Upper lobe of left lung (tissue), 6 donors: Measurements from ENCODE around the gene NPDC1. TPM values are rescaled to one million over a fixed set of nuclear protein-coding genes. Genes with fewer than 3 reads are reported as not detected.

Experiments
- ATAC-seq, 2 donors: fragments of 200-7000 bp; cut with Tn5 transposase; one replicate each; pipeline ENCODE4 v1.9.1; 2022; ENCODE audit warnings: mild to moderate bottlenecking in 2 of 2, moderate library complexity in 2 of 2; ENCODE audit not compliant: low FRiP score in 2 of 2
- DNase-seq, 2 donors: peaks; one replicate each; pipeline ENCODE4 v3.0.0-alpha.2; 2019 to 2020
- H3K27ac ChIP-seq, 4 donors: fragments of 200-600 bp; sonication (generic); one replicate each; pipeline ENCODE4 v1.5.1; 2016 to 2019
- H3K27me3 ChIP-seq, 4 donors: fragments of 200-600 bp; sonication (generic); one replicate each; pipeline ENCODE4 v1.5.1; 2017 to 2019
- H3K36me3 ChIP-seq, 4 donors: fragments of 200-600 bp; sonication (generic); one replicate each; pipeline ENCODE4 v1.5.1; 2016 to 2019
- H3K4me1 ChIP-seq, 4 donors: fragments of 200-600 bp; sonication (generic); one replicate each; pipeline ENCODE4 v1.5.1; 2018 to 2019
- H3K4me3 ChIP-seq, 4 donors: fragments of 200-600 bp; sonication (generic); one replicate each; pipeline ENCODE4 v1.5.1; 2017 to 2019; ENCODE audit warnings: mild to moderate bottlenecking in 2 of 4, moderate library complexity in 1 of 4
- H3K9me3 ChIP-seq, 4 donors: fragments of 200-600 bp; sonication (generic); one replicate each; pipeline ENCODE4 v1.5.1; 2018 to 2019
- EP300 ChIP-seq, 4 donors: sonication (generic); formaldehyde crosslinking; IDR thresholded peaks; one replicate each; pipeline ENCODE4 v1.5.1; 2017; ENCODE audit warnings: antibody characterized with exemption in 4 of 4, control low read depth in 2 of 4
- POLR2A ChIP-seq, 4 donors: fragments of 450-650 bp; IDR thresholded peaks; one replicate each; pipeline ENCODE4 v1.5.1; 2016 to 2017; ENCODE audit warnings: antibody characterized with exemption in 4 of 4, mild to moderate bottlenecking in 2 of 4
- POLR2AphosphoS5 ChIP-seq, 2 donors: sonication (generic); formaldehyde crosslinking; IDR thresholded peaks; one replicate each; pipeline ENCODE4 v1.5.1; 2017; ENCODE audit warnings: antibody characterized with exemption in 2 of 2
- WGBS, 2 donors: methylation state at CpG; one replicate each; pipeline ENCODE4 v1.1.5; 2017 to 2018; 5-methylcytosine and 5-hydroxymethylcytosine counted together
- total RNA-seq, 6 donors: library from RNA; depleted of rRNA in 4 of 6; stranded (reverse); fragments of >200 nt in 4 of 6; gene quantifications; one replicate each; pipeline versions ENCODE4 v1.1.0 to v1.2.1, GENCODE V29; 2016 to 2021
- TF ChIP-seq, protein P1 (sequence below), 6 experiments: fragments of 450-650 bp in 4 of 6; fragments of 200-600 bp in 2 of 6; sonication (generic) in 2 of 6; IDR thresholded peaks; one replicate each; pipeline ENCODE4 v1.5.1; 2016 to 2019; ENCODE audit warnings: antibody characterized with exemption in 6 of 6
- donor health status: DM: no; HTN: no; CAD: no; lungs with moderate emphysema.
- donor health status: DM: no; HTN: yes; CAD: no; lungs with severe emphysema.

The NPDC1 gene
- total RNA-seq, 6 donors from 2014 or later: 26.7 to 199 (median 73.2) TPM

DNA sequence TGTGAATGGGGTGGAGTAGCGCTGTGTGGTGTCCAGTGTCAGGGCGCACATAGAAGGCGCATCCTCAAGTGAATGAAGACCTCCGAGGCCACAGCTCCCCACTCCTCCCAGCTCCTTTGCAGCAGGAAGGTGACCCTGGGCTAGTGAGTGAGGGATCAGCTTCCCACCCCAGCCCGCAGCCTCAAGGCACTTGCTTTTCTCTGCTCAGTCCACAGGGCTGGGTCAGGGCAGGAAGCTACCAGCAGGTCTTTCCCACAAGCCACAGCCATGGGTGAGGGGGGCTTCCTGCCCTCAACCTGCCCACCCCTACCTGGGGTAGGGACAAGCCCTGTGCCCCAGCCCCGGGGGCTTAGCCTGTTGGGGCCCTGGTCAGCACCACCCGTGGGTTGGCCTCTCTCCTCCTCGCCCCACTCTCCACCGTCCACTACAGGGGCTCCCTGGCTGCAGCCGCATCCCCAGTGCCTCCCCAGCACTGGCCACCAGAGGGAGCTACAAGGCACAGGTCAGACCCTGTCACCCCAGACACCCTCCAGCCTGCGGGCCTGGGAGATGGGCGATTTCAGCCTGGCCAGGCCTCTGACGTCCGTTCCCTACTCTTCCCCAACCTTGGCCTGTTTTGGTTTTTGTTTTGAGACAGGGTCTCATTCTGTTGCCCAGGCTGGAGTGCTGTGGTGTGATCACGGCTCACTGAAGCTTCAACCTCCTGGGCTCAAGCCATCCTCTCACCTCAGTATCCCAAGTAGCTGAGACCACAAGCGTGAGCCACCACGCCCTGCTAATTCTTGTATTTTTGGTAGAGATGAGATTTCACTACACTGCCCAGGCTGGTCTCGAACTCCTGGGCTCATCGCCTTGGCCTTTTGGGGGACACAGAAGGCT lies 16.7 kb downstream of the NPDC1 start:
- peaks cover 31 to 65% (median 46%) of the 10 kb centered on the region in 4 donors for H3K4me1 ChIP-seq
- 18 to 25% methylated on average over 14 to 19 of the region's 19 CpGs for WGBS, 2 donors
- no peaks in the 10 kb centered on the region for H3K36me3 ChIP-seq
- no peaks in the 10 kb centered on the region for H3K9me3 ChIP-seq
- TF ChIP-seq, protein P1, sequence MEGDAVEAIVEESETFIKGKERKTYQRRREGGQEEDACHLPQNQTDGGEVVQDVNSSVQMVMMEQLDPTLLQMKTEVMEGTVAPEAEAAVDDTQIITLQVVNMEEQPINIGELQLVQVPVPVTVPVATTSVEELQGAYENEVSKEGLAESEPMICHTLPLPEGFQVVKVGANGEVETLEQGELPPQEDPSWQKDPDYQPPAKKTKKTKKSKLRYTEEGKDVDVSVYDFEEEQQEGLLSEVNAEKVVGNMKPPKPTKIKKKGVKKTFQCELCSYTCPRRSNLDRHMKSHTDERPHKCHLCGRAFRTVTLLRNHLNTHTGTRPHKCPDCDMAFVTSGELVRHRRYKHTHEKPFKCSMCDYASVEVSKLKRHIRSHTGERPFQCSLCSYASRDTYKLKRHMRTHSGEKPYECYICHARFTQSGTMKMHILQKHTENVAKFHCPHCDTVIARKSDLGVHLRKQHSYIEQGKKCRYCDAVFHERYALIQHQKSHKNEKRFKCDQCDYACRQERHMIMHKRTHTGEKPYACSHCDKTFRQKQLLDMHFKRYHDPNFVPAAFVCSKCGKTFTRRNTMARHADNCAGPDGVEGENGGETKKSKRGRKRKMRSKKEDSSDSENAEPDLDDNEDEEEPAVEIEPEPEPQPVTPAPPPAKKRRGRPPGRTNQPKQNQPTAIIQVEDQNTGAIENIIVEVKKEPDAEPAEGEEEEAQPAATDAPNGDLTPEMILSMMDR (IDR thresholded peaks at IDR 0.05): peak; percentile 90 to 95 (median 92)
- no peak for TF ChIP-seq POLR2A (IDR thresholded peaks at IDR 0.05)
- ATAC-seq (peak; percentile 85 to 88), DNase-seq (peak in 1 of 2 donors; percentile 82)
- H3K27me3 ChIP-seq: no peaks in the 10 kb centered on the region
- H3K27ac ChIP-seq: peak overlapping the region; percentile 71 to 79 (median 76)
- H3K4me3 ChIP-seq: peak overlapping the region in 3 of 4 donors; percentile 54 to 72 (median 68)

DNA sequence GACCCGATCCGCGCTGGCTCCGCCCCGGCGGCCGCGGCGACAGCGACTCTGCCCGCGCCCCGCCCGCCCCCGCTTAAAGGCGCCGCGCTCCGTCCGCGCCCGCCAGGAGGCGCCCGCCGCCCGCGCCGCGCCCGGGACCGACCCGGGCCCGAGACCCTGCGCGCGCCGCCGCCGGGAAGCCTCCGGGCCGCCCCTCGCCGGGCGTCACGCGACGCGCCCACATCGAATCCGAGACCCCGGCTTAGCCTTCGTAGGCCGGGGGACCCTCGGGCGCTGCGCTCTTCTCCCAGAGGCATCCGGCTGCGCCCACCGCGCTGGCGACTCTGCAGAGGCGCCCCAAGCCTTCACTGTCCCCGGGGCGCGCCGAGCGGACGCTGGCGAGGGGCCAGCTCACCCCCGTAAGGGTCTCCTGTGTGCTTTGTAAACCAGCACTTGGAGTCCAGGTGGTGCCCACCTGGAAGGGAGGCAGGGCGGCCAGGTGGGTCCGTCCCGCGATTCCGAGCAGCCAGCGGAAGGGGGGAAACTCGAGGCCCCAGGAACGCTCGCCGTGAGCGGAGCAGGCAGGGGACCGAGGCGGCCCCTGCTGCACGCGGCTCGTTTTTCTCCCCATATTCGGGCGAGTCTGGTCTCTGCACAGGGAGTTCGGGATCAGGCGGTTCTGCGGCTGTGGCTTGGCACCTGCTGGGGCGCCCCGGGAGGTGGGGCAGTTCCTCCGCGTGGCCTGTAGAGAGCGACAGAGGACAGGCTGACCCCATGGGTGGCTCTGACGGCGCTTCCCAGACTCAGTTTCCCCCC lies 17.5 kb downstream of the NPDC1 start:
- no peaks in the 10 kb centered on the region for H3K27me3 ChIP-seq
- TF ChIP-seq, protein P1 (IDR thresholded peaks at IDR 0.05): peak in 5 of 6 experiments; percentile 23 to 63 (median 50)
- TF ChIP-seq POLR2A (IDR thresholded peaks at IDR 0.05): no peak
- no peak for TF ChIP-seq EP300 (IDR thresholded peaks at IDR 0.05)
- no peak for TF ChIP-seq POLR2AphosphoS5 (IDR thresholded peaks at IDR 0.05)
- peaks cover 30 to 63% (median 46%) of the 10 kb centered on the region in 4 donors for H3K4me1 ChIP-seq
- WGBS, 2 donors: 0% methylated on average over 11 of the region's 98 CpGs; no CpG with 5 or more reads in 1 of the 2 donors
- no peaks in the 10 kb centered on the region for H3K9me3 ChIP-seq
- peak overlapping the region; percentile 54 to 72 (median 70) for H3K4me3 ChIP-seq
- peak overlapping the region in 3 of 4 donors; percentile 38 to 79 (median 78) for H3K27ac ChIP-seq
- ATAC-seq (peak; percentile 57 to 60), DNase-seq (peak; percentile 78 to 95)
- H3K36me3 ChIP-seq: no peaks in the 10 kb centered on the region

DNA sequence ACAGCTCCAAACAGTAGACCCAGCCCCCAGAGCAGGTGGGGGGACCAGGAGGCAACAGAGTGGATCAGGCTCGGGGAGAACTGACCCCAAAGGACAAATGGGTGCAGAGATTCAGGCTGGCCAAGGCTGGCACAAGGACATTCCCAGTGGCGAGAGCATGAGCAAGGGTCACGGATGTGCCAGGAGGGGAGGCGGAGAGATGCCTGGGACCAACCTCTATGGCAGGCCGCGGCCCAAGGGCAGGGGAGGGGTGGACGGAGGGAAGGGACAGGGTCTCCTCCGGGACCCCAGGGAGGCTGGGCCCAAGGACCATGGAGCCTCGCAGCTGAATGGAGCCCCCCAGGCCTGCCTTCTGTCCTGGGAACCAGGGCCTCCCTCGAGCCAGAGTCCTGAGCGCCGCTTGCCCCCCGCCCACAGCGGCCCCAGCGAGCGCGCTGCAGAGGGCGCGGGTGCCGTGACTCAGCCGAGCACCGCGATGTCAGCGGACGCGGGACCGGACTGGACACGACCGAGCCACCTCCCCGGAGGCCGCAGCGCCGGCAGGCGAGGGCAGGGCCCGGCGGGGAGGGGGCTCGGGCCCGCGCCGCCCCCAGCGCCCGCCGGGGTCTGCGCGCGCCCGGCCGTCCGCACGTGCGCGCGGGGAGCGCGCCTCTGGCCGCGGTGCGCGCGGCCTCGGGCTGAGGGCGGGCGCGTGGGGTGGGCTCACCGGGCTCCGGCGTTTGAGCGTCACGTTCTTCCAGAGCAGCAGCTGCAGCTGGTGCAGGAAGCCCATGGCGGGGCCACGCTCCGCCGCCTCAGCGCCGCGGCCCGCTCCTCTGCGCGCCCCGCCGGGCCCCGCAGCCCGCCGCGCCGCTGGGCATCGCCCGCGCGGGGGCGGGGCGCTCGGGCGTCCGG lies 18.4 kb downstream of the NPDC1 start, which contains the start of gene ABCA2:
ABCA2 (minus strand) TSS at position 869 of the 894 bp plus-strand sequence; CDS start at position 772, 97 bp downstream.
- H3K4me3 ChIP-seq: peak within 1 kb of the TSS; percentile 54 to 72 (median 70)
- no peaks in the 10 kb centered on the region for H3K27me3 ChIP-seq
- no peak for TF ChIP-seq EP300 (IDR thresholded peaks at IDR 0.05)
- TF ChIP-seq POLR2AphosphoS5 (IDR thresholded peaks at IDR 0.05): no peak
- TF ChIP-seq POLR2A (IDR thresholded peaks at IDR 0.05): no peak
- TF ChIP-seq, protein P1 (IDR thresholded peaks at IDR 0.05): no peak
- ATAC-seq (no peak), DNase-seq (peak in 1 of 2 donors; percentile 87)
- WGBS, 2 donors: 38% methylated on average over 7 to 9 of the region's 95 CpGs
- no peaks in the 10 kb centered on the region for H3K36me3 ChIP-seq
- H3K9me3 ChIP-seq: no peaks in the 10 kb centered on the region
- peak within 1 kb of the TSS in 3 of 4 donors; percentile 50 to 79 (median 78) for H3K27ac ChIP-seq
- peaks cover 30 to 62% (median 46%) of the 10 kb centered on the region in 4 donors for H3K4me1 ChIP-seq

DNA sequence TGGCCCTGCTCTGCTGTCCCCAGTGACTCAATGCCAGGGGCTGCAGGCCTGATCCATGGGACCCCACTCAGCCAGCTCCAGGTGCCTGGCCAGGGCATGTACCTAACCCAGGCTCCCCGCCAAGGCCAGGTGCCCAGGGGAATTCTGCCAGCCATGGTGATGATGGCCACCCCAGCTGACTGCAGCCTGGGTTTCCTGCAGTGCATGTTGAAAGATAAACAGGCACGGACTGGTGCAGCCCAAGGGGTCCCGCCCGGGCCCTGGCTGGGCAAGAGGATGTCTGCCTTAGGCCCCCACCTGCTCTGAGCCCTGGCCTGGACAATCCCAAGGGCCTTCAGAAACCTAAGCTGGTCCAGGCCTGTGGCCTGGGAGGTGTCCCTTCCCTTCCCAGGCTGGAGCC lies 19.1 kb downstream of the NPDC1 start:
- H3K27ac ChIP-seq: peak overlapping the region in 2 of 4 donors; percentile 27 to 66
- peaks cover 30 to 54% (median 41%) of the 10 kb centered on the region in 4 donors for H3K4me1 ChIP-seq
- ATAC-seq (no peak), DNase-seq (peak in 1 of 2 donors; percentile 56)
- TF ChIP-seq POLR2A (IDR thresholded peaks at IDR 0.05): no peak
- no peaks in the 10 kb centered on the region for H3K27me3 ChIP-seq
- H3K4me3 ChIP-seq: peak overlapping the region in 2 of 4 donors; percentile 53 to 54
- H3K9me3 ChIP-seq: no peaks in the 10 kb centered on the region
- WGBS, 2 donors: 55% methylated on average over 3 of the region's 4 CpGs; no CpG with 5 or more reads in 1 of the 2 donors
- H3K36me3 ChIP-seq: no peaks in the 10 kb centered on the region
